ENCODE results near the gene AVPR1B.

GRCh38 chr1:206089341-206089740 is 27.8 kb downstream of the AVPR1B start:
- TF ChIP-seq, protein P1, sequence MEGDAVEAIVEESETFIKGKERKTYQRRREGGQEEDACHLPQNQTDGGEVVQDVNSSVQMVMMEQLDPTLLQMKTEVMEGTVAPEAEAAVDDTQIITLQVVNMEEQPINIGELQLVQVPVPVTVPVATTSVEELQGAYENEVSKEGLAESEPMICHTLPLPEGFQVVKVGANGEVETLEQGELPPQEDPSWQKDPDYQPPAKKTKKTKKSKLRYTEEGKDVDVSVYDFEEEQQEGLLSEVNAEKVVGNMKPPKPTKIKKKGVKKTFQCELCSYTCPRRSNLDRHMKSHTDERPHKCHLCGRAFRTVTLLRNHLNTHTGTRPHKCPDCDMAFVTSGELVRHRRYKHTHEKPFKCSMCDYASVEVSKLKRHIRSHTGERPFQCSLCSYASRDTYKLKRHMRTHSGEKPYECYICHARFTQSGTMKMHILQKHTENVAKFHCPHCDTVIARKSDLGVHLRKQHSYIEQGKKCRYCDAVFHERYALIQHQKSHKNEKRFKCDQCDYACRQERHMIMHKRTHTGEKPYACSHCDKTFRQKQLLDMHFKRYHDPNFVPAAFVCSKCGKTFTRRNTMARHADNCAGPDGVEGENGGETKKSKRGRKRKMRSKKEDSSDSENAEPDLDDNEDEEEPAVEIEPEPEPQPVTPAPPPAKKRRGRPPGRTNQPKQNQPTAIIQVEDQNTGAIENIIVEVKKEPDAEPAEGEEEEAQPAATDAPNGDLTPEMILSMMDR (IDR thresholded peaks at IDR 0.05): no peak
- no peak for TF ChIP-seq EP300 (IDR thresholded peaks at IDR 0.05)

All from stomach (tissue), 4 donors.